Loucy (cell line): ENCODE results near the gene S100A13.

Source experiments
- H2AFZ ChIP-seq: fragments of 200-600 bp; sonication (generic); 2 replicates; pipeline ENCODE4 v1.6.0; 2016; ENCODE audit warnings: antibody characterized with exemption, mild to moderate bottlenecking, low read length, moderate library complexity
- H3F3A ChIP-seq: fragments of 200-600 bp; 2 replicates; pipeline ENCODE4 v1.6.0; 2016; ENCODE audit warnings: antibody characterized with exemption, low read depth, mild to moderate bottlenecking
- H3K27me3 ChIP-seq: fragments of 200-600 bp; sonication (generic); 2 replicates; pipeline ENCODE4 v1.6.1; 2014; ENCODE audit warnings: low read length, mild to moderate bottlenecking; ENCODE audit not compliant: insufficient read depth, poor library complexity, severe bottlenecking
- H3K36me3 ChIP-seq: fragments of 200-600 bp; sonication (generic); 2 replicates; pipeline ENCODE4 v1.6.1; 2016; ENCODE audit warnings: low read length; ENCODE audit not compliant: insufficient read depth
- H3K4me1 ChIP-seq: fragments of 200-600 bp; sonication (generic); 2 replicates; pipeline ENCODE4 v1.5.1; 2014; ENCODE audit warnings: low read length, mild to moderate bottlenecking; ENCODE audit not compliant: insufficient read depth, poor library complexity, severe bottlenecking
- H3K4me2 ChIP-seq: fragments of 200-600 bp; sonication (generic); 2 replicates; pipeline ENCODE4 v1.6.0; 2014; ENCODE audit warnings: antibody characterized with exemption, low read length, low read depth, mild to moderate bottlenecking; ENCODE audit not compliant: poor library complexity, severe bottlenecking
- H3K4me3 ChIP-seq: fragments of 200-600 bp; sonication (generic); 2 replicates; pipeline ENCODE4 v1.5.1; 2014; ENCODE audit warnings: low read length, mild to moderate bottlenecking, mixed read lengths; ENCODE audit not compliant: poor library complexity, severe bottlenecking
- H3K79me2 ChIP-seq: fragments of 200-600 bp; sonication (generic); 2 replicates; pipeline ENCODE4 v1.6.1; 2014; ENCODE audit warnings: low read length; ENCODE audit not compliant: insufficient read depth
- H3K9ac ChIP-seq: fragments of 200-600 bp; sonication (generic); 2 replicates; pipeline ENCODE4 v1.6.0; 2014; ENCODE audit warnings: mild to moderate bottlenecking, low read depth, low read length, moderate library complexity; ENCODE audit not compliant: poor library complexity, severe bottlenecking
- H3K9me2 ChIP-seq: fragments of 200-600 bp; sonication (generic); replicated peaks from 2 replicates; pipeline ENCODE4 v1.6.1; 2016; ENCODE audit warnings: low read depth, low read length, mixed read lengths
- H3K9me3 ChIP-seq: fragments of 200-600 bp; sonication (generic); 2 replicates; pipeline ENCODE4 v1.6.1; 2014; ENCODE audit warnings: mild to moderate bottlenecking, antibody characterized with exemption, low read length, low read depth; ENCODE audit not compliant: insufficient read depth
- H4K20me1 ChIP-seq: fragments of 200-600 bp; sonication (generic); 2 replicates; pipeline ENCODE4 v1.6.0; 2014; ENCODE audit warnings: antibody characterized with exemption, low read length, mild to moderate bottlenecking; ENCODE audit not compliant: insufficient read depth, poor library complexity, severe bottlenecking
- CTCF ChIP-seq: fragments of 200-600 bp; sonication (generic); conservative IDR thresholded peaks from 2 replicates; pipeline ENCODE4 v1.5.1; 2014; ENCODE audit warnings: mild to moderate bottlenecking, antibody characterized with exemption, low read length
- EZH2phosphoT487 ChIP-seq: fragments of 200-600 bp; IDR thresholded peaks from 2 replicates; pipeline ENCODE4 v1.6.1; 2018; ENCODE audit warnings: antibody characterized with exemption, mild to moderate bottlenecking, moderate library complexity, borderline replicate concordance

S100A13 gene

GRCh38 chr1:153627715-153628626 lies 666 bp upstream of the S100A13 start, which contains the start of gene S100A1:
Gene S100A1 (plus strand): TSS chr1:153628434. CDS start chr1:153630522, 2,088 bp downstream.
- peaks cover 26% of the 10 kb centered on the region for H3K4me1 ChIP-seq
- no peaks in the 10 kb centered on the region for H3F3A ChIP-seq
- no peak within 1 kb of the TSS for H3K4me3 ChIP-seq
- no peaks in the 10 kb centered on the region for H4K20me1 ChIP-seq
- H3K9me3 ChIP-seq: no peaks in the 10 kb centered on the region
- no peaks in the 10 kb centered on the region for H3K36me3 ChIP-seq
- H2AFZ ChIP-seq: no peak within 1 kb of the TSS
- H3K4me2 ChIP-seq: peak within 1 kb of the TSS; percentile 28
- TF ChIP-seq EZH2phosphoT487 (no peak), CTCF (peak; percentile 61; the same call in 1 of the 2 replicates)
- no peaks in the 10 kb centered on the region for H3K27me3 ChIP-seq
- H3K9me2 ChIP-seq: no peaks in the 10 kb centered on the region
- H3K79me2 ChIP-seq: no peaks in the 10 kb centered on the region
- peak within 1 kb of the TSS; percentile 41 for H3K9ac ChIP-seq

DNA sequence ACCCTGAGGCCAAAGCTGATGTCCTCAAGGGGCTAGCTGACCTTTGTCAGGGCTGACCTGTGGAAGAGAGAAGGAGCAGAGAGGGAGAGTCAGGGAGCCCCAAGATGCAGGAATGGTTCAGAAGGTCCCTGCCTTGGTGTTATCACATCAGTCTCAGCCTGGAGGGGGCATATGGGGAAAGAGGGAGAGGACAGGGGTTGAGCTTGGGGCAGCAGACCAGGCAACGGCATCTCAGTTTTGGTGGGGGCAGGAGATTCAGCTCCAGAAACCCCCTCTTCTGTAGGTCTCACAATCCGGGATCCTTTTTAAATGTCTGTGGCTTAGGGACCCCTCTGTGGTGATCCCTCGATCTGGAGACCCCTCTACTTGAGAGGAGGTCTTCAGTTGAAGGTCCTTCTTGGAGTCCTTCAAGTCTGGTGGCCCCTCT lies 815 bp downstream of the S100A13 start:
- Histone ChIP-seq H3K9me2 (no peaks in the 10 kb centered on the region), H2AFZ (no peak overlapping the region), H3K4me1 (peaks cover 26% of the 10 kb centered on the region), H3F3A (no peaks in the 10 kb centered on the region), H4K20me1 (no peaks in the 10 kb centered on the region), H3K9me3 (no peaks in the 10 kb centered on the region), H3K27me3 (no peaks in the 10 kb centered on the region), H3K9ac (peak overlapping the region; percentile 41), H3K4me2 (no peak overlapping the region), H3K79me2 (no peaks in the 10 kb centered on the region), H3K4me3 (no peak overlapping the region), H3K36me3 (no peaks in the 10 kb centered on the region)
- TF ChIP-seq CTCF (no peak), EZH2phosphoT487 (no peak)

DNA sequence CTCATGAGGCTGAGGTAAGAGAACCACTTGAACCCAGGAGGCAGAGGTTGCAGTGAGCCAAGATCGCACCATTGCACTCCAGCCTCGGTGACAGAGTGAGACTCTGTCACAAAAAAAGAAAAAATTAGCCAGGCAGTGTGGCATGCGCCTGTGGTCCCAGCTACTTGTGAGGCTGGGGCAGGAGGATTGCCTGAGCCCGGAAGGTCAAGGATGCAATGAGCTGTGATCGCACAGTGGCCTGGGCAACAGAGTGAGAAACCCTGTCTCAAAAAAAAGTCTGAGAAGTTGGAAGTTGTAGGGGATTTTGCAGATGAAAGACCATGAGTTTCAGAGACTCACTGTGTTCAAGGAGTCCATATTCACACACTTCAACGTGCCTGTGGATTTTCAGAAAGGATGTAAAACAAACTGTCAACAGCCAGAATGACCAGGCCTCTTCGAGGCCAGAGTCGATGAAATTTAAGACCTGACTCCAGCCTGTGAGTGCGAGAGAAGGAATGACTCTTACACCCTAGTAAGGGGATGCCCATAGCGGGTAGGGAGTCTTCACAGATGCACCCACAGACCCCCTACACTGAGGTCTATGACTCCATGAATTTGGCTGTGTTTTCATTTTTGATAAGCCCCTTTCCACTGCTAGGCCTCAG lies 2.2 kb downstream of the S100A13 start:
- Histone ChIP-seq H3K36me3 (no peaks in the 10 kb centered on the region), H3K4me3 (no peak overlapping the region), H2AFZ (no peak overlapping the region), H3F3A (no peaks in the 10 kb centered on the region), H3K9me2 (no peaks in the 10 kb centered on the region), H3K4me2 (no peak overlapping the region), H4K20me1 (no peaks in the 10 kb centered on the region), H3K27me3 (no peaks in the 10 kb centered on the region), H3K9me3 (no peaks in the 10 kb centered on the region), H3K79me2 (no peaks in the 10 kb centered on the region), H3K9ac (no peak overlapping the region), H3K4me1 (peaks cover 26% of the 10 kb centered on the region)
- TF ChIP-seq EZH2phosphoT487: no peak
- no peak for TF ChIP-seq CTCF
